GM18909 (cell line): ENCODE data around the gene C2CD4C.
"Not testable (repeated sequence)": the region's sequence is repeated elsewhere in the genome, so short reads cannot be mapped to it uniquely, and the experiment has no call there.

ENCODE experiments used
- ATAC-seq: cut with Tn5 transposase; IDR thresholded peaks from one replicate; pipeline ENCODE4 v1.9.1; 2021; ENCODE audit warnings: mild to moderate bottlenecking; ENCODE audit not compliant: unreplicated experiment, poor library complexity

C2CD4C gene

GRCh38 chr19:418761-419671 is 10.1 kb upstream of the C2CD4C start:
- ATAC-seq: no peak

- no peak for ATAC-seq
Measured at GRCh38 chr19:416416-416815, 7.5 kb upstream of the C2CD4C start.

GRCh38 chr19:415292-415691 is 6.3 kb upstream of the C2CD4C start:
- ATAC-seq: no peak

GRCh38 chr19:413756-414420 is 4.9 kb upstream of the C2CD4C start:
- no peak for ATAC-seq

- ATAC-seq: no peak
Measured at GRCh38 chr19:412356-413355, 3.7 kb upstream of the C2CD4C start.

- no peak for ATAC-seq
Measured at GRCh38 chr19:411723-412355, 2.9 kb upstream of the C2CD4C start.

GRCh38 chr19:411121-411722 is 2.3 kb upstream of the C2CD4C start:
- ATAC-seq: not testable (repeated sequence)

DNA sequence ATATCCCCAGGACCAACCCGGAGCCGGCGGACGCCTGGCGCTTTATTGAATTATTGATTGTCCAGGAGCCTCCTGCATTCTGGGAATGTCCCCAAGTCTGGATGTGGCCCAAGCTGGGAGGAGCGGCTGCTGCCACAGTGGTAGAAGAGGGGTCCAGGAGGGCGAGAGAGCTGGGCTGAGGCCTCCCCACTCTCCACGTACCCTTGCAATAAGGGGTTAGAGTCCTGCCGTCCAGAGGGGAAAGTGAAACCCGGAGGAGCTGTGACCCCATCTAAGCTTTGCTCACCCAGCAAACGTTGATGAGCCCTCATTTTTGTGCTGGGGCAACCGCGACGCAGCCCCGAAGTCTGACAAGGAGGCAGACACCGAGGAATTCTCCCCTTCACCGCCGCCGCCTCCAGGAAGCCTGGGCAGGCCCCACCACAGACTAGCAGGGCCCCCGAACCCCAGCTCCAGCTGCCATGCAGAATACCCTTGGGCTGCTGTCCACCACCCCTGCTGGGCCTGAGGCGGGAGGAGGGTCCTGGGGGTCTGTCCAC is 1.4 kb upstream of the C2CD4C start:
- no peak for ATAC-seq

- no peak for ATAC-seq
Measured at GRCh38 chr19:409516-410242, 732 bp upstream of the C2CD4C start.

- no peak for ATAC-seq
Measured at GRCh38 chr19:408441-408901, 476 bp downstream of the C2CD4C start.

DNA sequence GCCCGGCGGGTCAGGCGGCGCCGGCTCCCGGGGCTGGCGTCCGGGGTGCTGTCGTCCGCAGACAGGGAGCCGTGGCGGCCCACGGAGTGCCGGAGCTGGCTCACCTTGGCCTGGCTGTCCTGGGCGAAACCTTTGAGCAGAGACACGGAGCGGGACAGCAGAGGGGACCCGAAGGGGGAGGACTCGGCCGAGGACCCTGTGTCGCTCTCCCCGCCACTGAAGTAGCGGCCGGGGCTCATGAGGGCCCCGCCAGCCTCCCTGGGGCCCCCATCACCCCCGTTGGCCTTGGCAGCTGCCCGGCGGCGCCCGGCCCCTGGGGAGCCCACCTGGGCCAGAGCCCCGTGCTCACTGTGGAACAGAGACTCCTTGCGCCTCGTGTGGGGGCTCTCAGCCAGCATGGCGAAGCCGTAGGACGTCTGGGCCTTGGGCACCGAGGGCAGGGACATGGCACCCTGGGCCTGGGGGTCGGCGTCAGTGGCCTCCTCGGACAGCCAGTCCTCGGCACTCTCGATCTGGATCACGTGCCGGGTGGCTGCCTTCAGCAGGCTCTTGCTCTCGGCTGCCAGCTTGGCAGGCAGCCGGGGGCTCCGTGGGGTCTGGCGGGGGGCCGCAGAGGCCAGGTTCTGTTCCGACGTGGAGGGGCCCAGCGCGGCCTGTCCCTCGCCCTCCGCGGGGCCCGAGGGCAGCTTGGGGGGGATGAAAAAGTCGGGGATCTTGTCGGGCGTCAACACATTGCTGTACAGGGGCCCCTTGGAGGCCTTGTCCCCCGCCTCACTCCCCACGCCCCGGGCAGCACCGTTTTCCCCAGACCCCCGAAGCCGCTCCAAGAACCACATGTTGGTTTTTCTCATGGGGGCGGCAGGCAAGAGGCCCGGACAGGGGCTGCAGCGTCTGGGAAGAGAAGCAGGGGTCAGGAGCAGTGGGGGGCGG is 1.2 kb downstream of the C2CD4C start:
- no peak for ATAC-seq

GRCh38 chr19:406971-407510 is 1.9 kb downstream of the C2CD4C start:
- no peak for ATAC-seq

DNA sequence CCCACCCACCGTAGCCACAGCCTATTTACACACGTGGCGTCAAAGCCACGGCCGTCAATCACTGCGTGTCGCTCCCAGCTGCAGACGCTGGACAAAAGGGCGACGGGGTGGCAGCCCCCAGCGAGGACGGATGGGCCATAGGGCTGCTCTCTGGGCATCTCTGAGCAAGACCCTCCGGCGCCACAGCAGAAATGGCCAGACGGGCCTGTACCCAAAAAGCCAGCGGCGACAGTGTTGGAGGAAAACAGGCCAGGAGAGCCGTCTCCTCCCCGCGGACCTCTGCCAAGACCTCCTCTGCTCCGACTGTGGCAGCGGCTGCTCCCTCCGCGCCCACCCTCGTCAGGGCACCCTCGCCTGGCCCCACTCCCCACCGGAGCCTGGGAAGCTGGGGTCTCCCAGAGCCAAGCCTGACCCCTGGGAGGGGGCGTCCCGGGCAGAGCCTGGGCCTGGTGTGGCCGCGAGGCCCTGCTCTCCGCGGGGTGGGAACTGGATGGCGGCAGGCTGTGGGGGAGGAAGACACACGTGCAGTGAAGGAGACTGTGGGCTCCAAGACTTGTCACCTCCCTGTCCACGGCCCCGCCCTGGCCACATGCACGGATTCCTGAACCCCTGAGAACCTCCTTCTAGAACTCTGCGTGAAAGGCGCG is 2.7 kb downstream of the C2CD4C start:
- no peak for ATAC-seq

DNA sequence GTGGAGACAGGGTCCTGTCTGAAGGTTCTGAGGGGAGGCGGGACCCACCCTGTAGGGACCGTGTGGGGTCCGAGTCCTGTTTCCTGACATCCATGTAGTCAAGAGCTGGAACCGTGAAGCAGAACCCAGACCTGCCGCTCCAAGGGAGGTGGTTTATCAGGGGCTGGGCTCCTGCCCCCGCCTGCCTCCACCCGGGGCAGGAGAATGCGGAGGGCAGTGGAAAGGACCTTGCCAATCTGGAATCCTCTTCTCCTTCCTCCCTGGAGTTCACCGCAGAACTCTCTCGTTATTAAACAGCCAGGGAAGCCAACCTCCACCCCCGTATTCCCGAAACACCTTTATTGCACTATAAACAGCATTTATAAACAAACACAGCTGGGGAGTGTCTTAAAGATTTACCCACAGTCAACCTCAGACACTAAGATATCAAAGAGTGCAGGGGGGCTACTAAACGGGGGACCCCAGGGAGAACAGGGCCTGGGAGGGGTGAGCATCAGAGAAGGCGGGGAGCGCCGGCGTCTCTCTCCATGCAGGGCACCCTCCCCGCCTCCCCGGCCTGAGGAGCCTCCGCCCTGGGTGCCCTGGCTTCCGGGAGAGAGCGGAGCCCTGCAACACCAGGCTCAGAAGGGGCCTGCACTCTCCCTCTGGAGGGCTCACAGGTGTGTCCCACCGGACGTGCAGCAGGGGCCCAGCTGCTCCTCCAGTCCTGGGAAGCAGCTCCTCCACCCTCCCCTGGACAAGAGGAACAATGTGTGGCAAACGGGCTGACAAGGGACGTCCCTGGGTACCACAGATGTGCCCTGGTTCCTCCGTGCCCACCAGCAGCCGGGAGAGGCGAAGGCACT is 3.6 kb downstream of the C2CD4C start:
- no peak for ATAC-seq

DNA sequence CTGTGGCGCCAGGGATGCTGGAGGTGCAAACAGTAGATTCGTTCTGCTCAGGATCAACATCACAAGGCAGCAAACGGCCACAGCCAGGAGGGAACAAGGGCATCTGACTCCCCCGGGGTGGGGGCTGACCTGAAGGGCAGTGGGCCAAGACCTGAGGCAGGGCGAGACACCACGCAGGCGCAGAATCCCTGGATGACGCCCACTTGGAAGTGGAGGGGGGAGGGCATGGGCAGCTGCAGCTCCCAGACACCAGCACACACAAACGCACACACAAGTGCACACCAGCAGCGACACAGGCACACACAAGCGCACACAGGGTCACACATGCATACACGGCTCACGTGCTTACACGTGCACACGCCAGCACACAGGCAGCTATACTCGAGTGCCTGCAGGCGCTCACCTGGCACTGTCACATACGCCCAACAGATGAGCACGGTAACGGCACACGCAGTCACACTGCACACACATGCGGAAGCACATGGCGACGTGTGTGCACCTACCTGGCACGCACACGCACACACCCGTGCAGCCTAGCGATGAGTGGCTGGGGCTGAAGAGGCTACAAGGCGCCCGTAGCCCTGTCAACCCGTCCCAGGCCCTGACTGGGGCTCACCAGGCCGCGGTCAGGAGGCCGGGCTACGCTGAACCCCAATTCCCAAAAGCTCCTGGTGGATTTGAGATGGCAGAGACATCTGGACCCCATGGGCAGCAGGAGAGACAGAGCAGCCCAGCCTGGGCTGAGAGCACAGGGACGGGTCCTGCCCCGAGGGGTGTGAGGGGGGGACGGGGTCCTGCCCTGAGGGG is 5.5 kb downstream of the C2CD4C start:
- no peak for ATAC-seq
